Panc1 (cell line): ENCODE measurements around the gene SEC14L5.
"Not testable (repeated sequence)": the region's sequence is repeated elsewhere in the genome, so short reads cannot be mapped to it uniquely, and the experiment has no call there.

Experiments
- CTCF ChIP-seq: fragments of 450-650 bp; IDR thresholded peaks from 2 replicates; pipeline ENCODE4 v1.5.1; 2017; ENCODE audit warnings: mild to moderate bottlenecking
- REST ChIP-seq, 2 experiments: IDR thresholded peaks; 2 replicates each; pipeline ENCODE4 v1.6.1; 2011 to 2012; ENCODE audit warnings: low read depth in 2 of 2, control low read depth in 1 of 2, low read length in 1 of 2, mild to moderate bottlenecking in 1 of 2, moderate library complexity in 1 of 2; ENCODE audit not compliant: insufficient read depth in 1 of 2

- TF ChIP-seq CTCF; REST (IDR thresholded peaks at IDR 0.05; ENCODE audit: insufficient read depth in 1 of 2, low read depth in 2 of 2, low read length in 1 of 2): not testable (repeated sequence)
These were observed 5.4 kb downstream of the SEC14L5 start for GRCh38 chr16:4963527-4963926.
